ENCODE results near the gene ZEB2.

The ZEB2 gene

DNA sequence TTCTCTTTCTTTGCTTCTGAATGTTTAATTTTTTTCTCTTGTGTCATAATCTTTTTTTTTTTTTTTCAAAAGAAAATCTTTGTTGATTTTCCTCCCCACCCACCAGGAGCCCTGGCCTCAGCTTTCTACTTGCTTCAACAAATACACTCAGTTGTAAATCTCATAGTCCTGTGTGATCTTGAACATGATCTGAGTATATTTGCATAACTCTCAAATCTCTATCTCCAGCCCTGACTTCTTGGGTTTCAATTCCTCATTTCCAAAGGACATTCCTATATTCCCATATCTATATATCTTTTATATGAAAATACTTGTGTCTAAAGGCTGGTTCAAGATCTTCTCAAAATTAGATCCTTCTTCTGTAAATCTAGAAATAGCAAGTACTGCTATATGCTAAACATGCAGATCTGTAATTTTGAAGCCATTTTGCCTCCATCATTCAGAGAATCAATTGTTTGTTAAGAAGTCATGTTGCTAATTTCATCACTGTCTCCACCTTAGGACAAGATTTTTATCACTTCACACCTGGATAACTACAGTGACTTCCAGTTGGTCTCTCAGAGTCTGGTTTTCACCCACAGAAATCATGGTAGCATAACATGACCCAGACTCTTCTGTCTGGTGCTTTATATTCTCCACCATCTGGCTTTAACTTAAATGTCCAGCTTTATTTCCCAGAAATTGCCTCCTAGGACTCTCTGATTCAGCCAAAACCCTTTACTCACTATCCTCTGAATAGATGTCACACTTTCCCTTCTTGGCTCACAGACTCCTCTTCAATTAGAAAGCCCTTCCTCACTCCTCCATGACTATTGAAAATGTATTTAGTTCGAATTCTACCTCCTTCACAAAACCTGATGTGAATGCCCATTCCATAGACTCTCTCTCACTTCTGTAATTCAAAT is 98.1 kb downstream of the ZEB2 start:
- peaks cover 8% of the 10 kb centered on the region; the same call in 1 of the 2 replicates for H3K4me1 ChIP-seq (ENCODE audit: insufficient read depth, low read length)
- H3K9me3 ChIP-seq (ENCODE audit: control insufficient read depth, insufficient read depth, low read length): no peaks in the 10 kb centered on the region
- H3K36me3 ChIP-seq (ENCODE audit: insufficient read depth, low read length): no peaks in the 10 kb centered on the region
- H3K9ac ChIP-seq (ENCODE audit: low read depth, low read length): no peak overlapping the region

- Histone ChIP-seq H3K9ac (ENCODE audit: low read depth, low read length) (no peak overlapping the region), H3K9me3 (ENCODE audit: control insufficient read depth, insufficient read depth, low read length) (no peaks in the 10 kb centered on the region), H3K36me3 (ENCODE audit: insufficient read depth, low read length) (no peaks in the 10 kb centered on the region), H3K4me1 (ENCODE audit: insufficient read depth, low read length) (no peaks in the 10 kb centered on the region)
These were observed 100.7 kb downstream of the ZEB2 start for GRCh38 chr2:144419218-144419617.

DNA sequence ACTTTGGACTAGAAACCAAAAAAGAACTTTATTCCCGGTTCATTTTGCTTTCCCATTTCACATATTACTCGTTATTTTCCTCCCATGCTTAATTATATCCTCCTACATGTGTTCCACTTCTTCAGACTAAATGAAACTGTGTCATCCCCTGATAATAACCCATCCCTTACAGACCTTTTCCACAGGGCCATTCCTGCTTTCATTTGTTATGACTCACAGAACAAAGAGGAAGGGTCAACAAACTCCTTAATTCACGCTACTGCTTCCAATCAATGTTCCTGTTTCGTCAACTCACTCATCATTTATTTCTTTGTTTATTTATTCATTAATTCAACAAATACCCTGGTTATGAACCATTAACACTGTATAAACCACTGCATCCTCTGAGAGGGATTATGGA is 104.5 kb downstream of the ZEB2 start:
- Histone ChIP-seq H3K4me1 (ENCODE audit: insufficient read depth, low read length) (no peaks in the 10 kb centered on the region), H3K9me3 (ENCODE audit: control insufficient read depth, insufficient read depth, low read length) (no peaks in the 10 kb centered on the region), H3K36me3 (ENCODE audit: insufficient read depth, low read length) (no peaks in the 10 kb centered on the region), H3K9ac (ENCODE audit: low read depth, low read length) (no peak overlapping the region)

GRCh38 chr2:144414324-144414845 is 105.5 kb downstream of the ZEB2 start:
- Histone ChIP-seq H3K36me3 (ENCODE audit: insufficient read depth, low read length) (no peaks in the 10 kb centered on the region), H3K9ac (ENCODE audit: low read depth, low read length) (no peak overlapping the region), H3K9me3 (ENCODE audit: control insufficient read depth, insufficient read depth, low read length) (no peaks in the 10 kb centered on the region), H3K4me1 (ENCODE audit: insufficient read depth, low read length) (no peaks in the 10 kb centered on the region)

GRCh38 chr2:144412709-144413108 is 107.2 kb downstream of the ZEB2 start:
- no peak overlapping the region for H3K9ac ChIP-seq (ENCODE audit: low read depth, low read length)
- H3K36me3 ChIP-seq (ENCODE audit: insufficient read depth, low read length): no peaks in the 10 kb centered on the region
- H3K9me3 ChIP-seq (ENCODE audit: control insufficient read depth, insufficient read depth, low read length): no peaks in the 10 kb centered on the region
- H3K4me1 ChIP-seq (ENCODE audit: insufficient read depth, low read length): no peaks in the 10 kb centered on the region; the same call in 1 of the 2 replicates

DNA sequence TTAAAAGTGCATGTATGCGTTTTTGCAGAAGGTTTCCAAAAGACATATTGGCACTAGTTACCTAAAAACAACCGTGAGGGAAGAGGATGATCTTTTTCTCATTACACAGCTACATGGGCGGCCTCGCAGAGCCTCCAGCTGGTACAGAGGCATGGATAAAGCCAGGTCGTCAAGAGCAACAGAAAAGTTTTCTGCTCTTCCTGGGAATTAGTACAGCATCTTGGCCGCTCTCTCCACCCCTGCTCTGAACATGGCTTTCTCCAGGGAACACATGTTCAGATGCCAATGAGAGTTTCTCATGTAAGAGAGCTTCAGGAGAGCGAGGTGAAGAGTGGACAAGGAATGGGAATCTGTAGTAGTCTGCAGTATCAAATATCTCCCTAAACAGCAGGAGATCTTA is 108.4 kb downstream of the ZEB2 start:
- Histone ChIP-seq H3K9me3 (ENCODE audit: control insufficient read depth, insufficient read depth, low read length) (no peaks in the 10 kb centered on the region), H3K36me3 (ENCODE audit: insufficient read depth, low read length) (no peaks in the 10 kb centered on the region), H3K4me1 (ENCODE audit: insufficient read depth, low read length) (no peaks in the 10 kb centered on the region; the same call in 1 of the 2 replicates), H3K9ac (ENCODE audit: low read depth, low read length) (no peak overlapping the region)

- no peaks in the 10 kb centered on the region for H3K36me3 ChIP-seq (ENCODE audit: insufficient read depth, low read length)
- no peaks in the 10 kb centered on the region for H3K9me3 ChIP-seq (ENCODE audit: control insufficient read depth, insufficient read depth, low read length)
- H3K9ac ChIP-seq (ENCODE audit: low read depth, low read length): no peak overlapping the region
- H3K4me1 ChIP-seq (ENCODE audit: insufficient read depth, low read length): no peaks in the 10 kb centered on the region; the same call in 1 of the 2 replicates
These were observed 110.7 kb downstream of the ZEB2 start for GRCh38 chr2:144409241-144409640.

GRCh38 chr2:144407262-144407661 is 112.7 kb downstream of the ZEB2 start:
- H3K9me3 ChIP-seq (ENCODE audit: control insufficient read depth, insufficient read depth, low read length): no peaks in the 10 kb centered on the region
- H3K36me3 ChIP-seq (ENCODE audit: insufficient read depth, low read length): no peaks in the 10 kb centered on the region
- no peaks in the 10 kb centered on the region; the same call in 1 of the 2 replicates for H3K4me1 ChIP-seq (ENCODE audit: insufficient read depth, low read length)
- no peak overlapping the region for H3K9ac ChIP-seq (ENCODE audit: low read depth, low read length)

- H3K4me1 ChIP-seq (ENCODE audit: insufficient read depth, low read length): peaks cover 5% of the 10 kb centered on the region; the same call in 1 of the 2 replicates
- no peaks in the 10 kb centered on the region for H3K9me3 ChIP-seq (ENCODE audit: control insufficient read depth, insufficient read depth, low read length)
- no peak overlapping the region for H3K9ac ChIP-seq (ENCODE audit: low read depth, low read length)
- no peaks in the 10 kb centered on the region for H3K36me3 ChIP-seq (ENCODE audit: insufficient read depth, low read length)
These were observed 113.7 kb downstream of the ZEB2 start for GRCh38 chr2:144405982-144406788.

DNA sequence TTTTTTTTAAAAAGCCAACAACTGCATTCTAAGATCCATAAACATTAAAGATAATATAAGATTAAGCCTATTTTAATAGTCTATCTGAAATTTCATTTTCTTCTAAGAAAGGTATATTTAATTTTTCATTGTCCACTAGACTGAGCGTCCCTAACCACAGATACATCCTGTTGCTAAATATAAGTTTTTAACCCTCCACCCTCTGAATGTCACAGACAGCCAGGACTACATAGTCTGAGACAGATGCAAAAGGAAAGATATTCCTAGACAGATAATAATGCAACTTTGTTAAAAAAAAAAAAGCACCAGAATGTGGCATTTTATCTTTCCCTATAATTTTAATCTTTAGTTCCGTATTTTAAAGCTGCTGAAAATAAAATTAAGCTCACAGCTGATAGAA is 114.6 kb downstream of the ZEB2 start:
- no peak overlapping the region for H3K9ac ChIP-seq (ENCODE audit: low read depth, low read length)
- no peaks in the 10 kb centered on the region for H3K9me3 ChIP-seq (ENCODE audit: control insufficient read depth, insufficient read depth, low read length)
- peaks cover 5% of the 10 kb centered on the region; the same call in 1 of the 2 replicates for H3K4me1 ChIP-seq (ENCODE audit: insufficient read depth, low read length)
- no peaks in the 10 kb centered on the region for H3K36me3 ChIP-seq (ENCODE audit: insufficient read depth, low read length)

GRCh38 chr2:144404586-144405314 is 115.2 kb downstream of the ZEB2 start:
- peaks cover 5% of the 10 kb centered on the region; the same call in 1 of the 2 replicates for H3K4me1 ChIP-seq (ENCODE audit: insufficient read depth, low read length)
- H3K9me3 ChIP-seq (ENCODE audit: control insufficient read depth, insufficient read depth, low read length): no peaks in the 10 kb centered on the region
- H3K9ac ChIP-seq (ENCODE audit: low read depth, low read length): no peak overlapping the region
- no peaks in the 10 kb centered on the region for H3K36me3 ChIP-seq (ENCODE audit: insufficient read depth, low read length)

- Histone ChIP-seq H3K36me3 (ENCODE audit: insufficient read depth, low read length) (no peaks in the 10 kb centered on the region), H3K4me1 (ENCODE audit: insufficient read depth, low read length) (peaks cover 5% of the 10 kb centered on the region; the same call in 1 of the 2 replicates), H3K9ac (ENCODE audit: low read depth, low read length) (no peak overlapping the region), H3K9me3 (ENCODE audit: control insufficient read depth, insufficient read depth, low read length) (no peaks in the 10 kb centered on the region)
These were observed 116.0 kb downstream of the ZEB2 start for GRCh38 chr2:144403933-144404332.

DNA sequence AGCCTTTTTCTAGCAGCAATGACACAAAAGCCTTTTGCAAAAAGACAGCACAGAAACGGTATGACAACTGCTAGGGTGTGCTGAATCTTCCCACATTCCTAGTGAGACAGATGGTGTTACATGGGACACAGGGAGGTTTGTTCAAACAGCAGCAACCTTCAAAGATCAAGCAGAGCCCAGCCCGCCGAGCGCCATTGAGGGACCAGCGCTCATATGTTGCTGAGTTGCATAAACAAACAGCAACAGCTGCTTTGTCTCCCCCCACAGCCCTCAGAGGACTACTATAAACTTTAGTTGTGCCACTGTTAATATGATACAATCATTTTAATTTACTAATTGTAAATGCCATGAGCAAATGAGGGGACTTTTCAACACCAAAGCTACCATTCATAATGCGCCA is 117.7 kb downstream of the ZEB2 start:
- no peak overlapping the region for H3K9ac ChIP-seq (ENCODE audit: low read depth, low read length)
- no peaks in the 10 kb centered on the region; the same call in 1 of the 2 replicates for H3K36me3 ChIP-seq (ENCODE audit: insufficient read depth, low read length)
- 0 out of 2 replicates have a peak, but pooled peaks cover 5% of the 10 kb centered on the region for H3K4me1 ChIP-seq (ENCODE audit: insufficient read depth, low read length)
- H3K9me3 ChIP-seq (ENCODE audit: control insufficient read depth, insufficient read depth, low read length): no peaks in the 10 kb centered on the region

DNA sequence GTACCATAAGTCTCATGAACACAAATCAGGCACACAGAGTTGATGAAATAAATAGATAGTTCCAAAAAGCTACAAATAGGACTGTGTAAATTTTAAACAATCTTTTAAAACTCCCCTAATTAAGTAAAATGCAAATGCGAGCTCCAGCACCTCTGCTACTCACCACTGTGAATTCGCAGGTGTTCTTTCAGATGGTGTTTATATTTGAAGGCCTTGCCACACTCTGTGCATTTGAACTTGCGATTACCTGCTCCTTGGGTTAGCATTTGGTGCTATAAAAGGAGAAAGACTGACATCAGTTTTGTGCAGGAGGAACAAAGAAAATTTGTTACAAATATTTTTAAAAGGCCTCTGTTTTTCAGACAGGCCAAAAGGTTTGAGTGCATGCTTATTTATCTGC is 118.9 kb downstream of the ZEB2 start:
- Histone ChIP-seq H3K9ac (ENCODE audit: low read depth, low read length) (no peak overlapping the region), H3K36me3 (ENCODE audit: insufficient read depth, low read length) (no peaks in the 10 kb centered on the region; the same call in 1 of the 2 replicates)

More for the DNA sequence above, 118.9 kb downstream of the ZEB2 start:
- 0 out of 2 replicates have a peak, but pooled peaks cover 5% of the 10 kb centered on the region for H3K4me1 ChIP-seq (ENCODE audit: insufficient read depth, low read length)
- H3K9me3 ChIP-seq (ENCODE audit: control insufficient read depth, insufficient read depth, low read length): no peaks in the 10 kb centered on the region

All from ES-I3 (cell line).